ENCODE results near the gene RGMA. TPM values are rescaled to one million over a fixed set of nuclear protein-coding genes. Genes with fewer than 3 reads are reported as not detected.

RGMA gene
- total RNA-seq, 1 donor from 2014 or later: 37.0 TPM

GRCh38 chr15:93086791-93087190 lies 2.2 kb downstream of the RGMA start:
- peak overlapping the region; percentile 67 for H3K4me3 Mint-ChIP-seq
- no peak overlapping the region for H3K27ac Mint-ChIP-seq

GRCh38 chr15:93085692-93086091 lies 3.3 kb downstream of the RGMA start:
- Mint-ChIP-seq H3K9me3 (no peaks in the 10 kb centered on the region), H3K27me3 (peaks cover 42% of the 10 kb centered on the region), H3K4me1 (ENCODE audit: unreplicated experiment) (peaks cover 20% of the 10 kb centered on the region), H3K27ac (no peak overlapping the region), H3K4me3 (no peak overlapping the region), H3K36me3 (peaks cover 7% of the 10 kb centered on the region)
- no peak for DNase-seq (ENCODE audit: extremely low spot score, unreplicated experiment)
- no peak for TF ChIP-seq CTCF (conservative IDR thresholded peaks at IDR 0.05)

More at GRCh38 chr15:93086791-93087190, 2.2 kb downstream of the RGMA start:
- H3K27me3 Mint-ChIP-seq: peaks cover 51% of the 10 kb centered on the region
- H3K9me3 Mint-ChIP-seq: no peaks in the 10 kb centered on the region
- no peak for TF ChIP-seq CTCF (conservative IDR thresholded peaks at IDR 0.05)
- H3K4me1 Mint-ChIP-seq (ENCODE audit: unreplicated experiment): peaks cover 17% of the 10 kb centered on the region
- H3K36me3 Mint-ChIP-seq: peaks cover 7% of the 10 kb centered on the region
- DNase-seq (ENCODE audit: extremely low spot score, unreplicated experiment): no peak

GRCh38 chr15:93082861-93083260 lies 6.2 kb downstream of the RGMA start:
- Mint-ChIP-seq H3K36me3 (peaks cover 6% of the 10 kb centered on the region), H3K27me3 (peaks cover 25% of the 10 kb centered on the region), H3K9me3 (no peaks in the 10 kb centered on the region), H3K4me3 (no peak overlapping the region), H3K4me1 (ENCODE audit: unreplicated experiment) (peaks cover 22% of the 10 kb centered on the region), H3K27ac (no peak overlapping the region)
- DNase-seq (ENCODE audit: extremely low spot score, unreplicated experiment): no peak
- TF ChIP-seq CTCF (conservative IDR thresholded peaks at IDR 0.05): no peak

- H3K36me3 Mint-ChIP-seq: peaks cover 4% of the 10 kb centered on the region
- no peak overlapping the region for H3K27ac Mint-ChIP-seq
- H3K9me3 Mint-ChIP-seq: no peaks in the 10 kb centered on the region
- TF ChIP-seq CTCF (conservative IDR thresholded peaks at IDR 0.05): no peak
- H3K27me3 Mint-ChIP-seq: peaks cover 13% of the 10 kb centered on the region
- no peak for DNase-seq (ENCODE audit: extremely low spot score, unreplicated experiment)
- peaks cover 15% of the 10 kb centered on the region for H3K4me1 Mint-ChIP-seq (ENCODE audit: unreplicated experiment)
- H3K4me3 Mint-ChIP-seq: no peak overlapping the region
Observed at GRCh38 chr15:93081399-93081798, 7.6 kb downstream of the RGMA start.

- no peak for TF ChIP-seq CTCF (conservative IDR thresholded peaks at IDR 0.05)
- H3K4me3 Mint-ChIP-seq: no peak overlapping the region
- H3K27me3 Mint-ChIP-seq: peaks cover 11% of the 10 kb centered on the region
- H3K27ac Mint-ChIP-seq: no peak overlapping the region
- no peaks in the 10 kb centered on the region for H3K9me3 Mint-ChIP-seq
- DNase-seq (ENCODE audit: extremely low spot score, unreplicated experiment): no peak
- H3K4me1 Mint-ChIP-seq (ENCODE audit: unreplicated experiment): peaks cover 11% of the 10 kb centered on the region
- H3K36me3 Mint-ChIP-seq: peaks cover 10% of the 10 kb centered on the region
Observed at GRCh38 chr15:93080451-93080850, 8.6 kb downstream of the RGMA start.

GRCh38 chr15:93076875-93077274 lies 12.1 kb downstream of the RGMA start:
- DNase-seq (ENCODE audit: extremely low spot score, unreplicated experiment): no peak
- peaks cover 5% of the 10 kb centered on the region for H3K36me3 Mint-ChIP-seq
- H3K4me1 Mint-ChIP-seq (ENCODE audit: unreplicated experiment): peaks cover 30% of the 10 kb centered on the region
- H3K4me3 Mint-ChIP-seq: no peak overlapping the region
- H3K27ac Mint-ChIP-seq: no peak overlapping the region
- TF ChIP-seq CTCF (conservative IDR thresholded peaks at IDR 0.05): no peak
- H3K9me3 Mint-ChIP-seq: no peaks in the 10 kb centered on the region
- H3K27me3 Mint-ChIP-seq: peaks cover 20% of the 10 kb centered on the region

Data from type B pancreatic cell (in vitro differentiated cells).